Activated CD4-positive, alpha-beta memory T cell treated with anti-CD3 and anti-CD28 coated beads, Interleukin-2, amount 10 ng/mL, durations not matched to agents 7 days and 5 days (primary cell): ENCODE measurements around the gene RUNX1. TPM values are rescaled to one million over a fixed set of nuclear protein-coding genes. Genes with fewer than 3 reads are reported as not detected.
"Not testable (repeated sequence)": the region's sequence is repeated elsewhere in the genome, so short reads cannot be mapped to it uniquely, and the experiment has no call there.

ENCODE experiments used
- CTCF ChIA-PET: fragments of 350-600 bp; sonication (Branson Sonifier 250); formaldehyde crosslinking; loops from one replicate; lab custom pipeline; 2021; ENCODE audit warnings: antibody characterized with exemption, inconsistent platforms; lab: Charles Lee
- POLR2A ChIA-PET: fragments of 350-600 bp; sonication (Branson Sonifier 250); formaldehyde crosslinking; loops from one replicate; lab custom pipeline; 2021; ENCODE audit warnings: antibody characterized with exemption; lab: Charles Lee
- DNase-seq: peaks from one replicate; pipeline ENCODE4 v3.0.0-alpha.2; 2020
- H3K27ac Mint-ChIP-seq: one replicate; pipeline ENCODE4 v1.8.0; 2021; ENCODE audit warnings: mild to moderate bottlenecking, mixed read lengths
- H3K27me3 Mint-ChIP-seq: one replicate; pipeline ENCODE4 v1.8.0; 2021; ENCODE audit warnings: mixed read lengths
- H3K36me3 Mint-ChIP-seq: one replicate; pipeline ENCODE4 v1.8.0; 2021; ENCODE audit warnings: low read depth, mixed read lengths
- H3K4me1 Mint-ChIP-seq: one replicate; pipeline ENCODE4 v1.8.0; 2021; ENCODE audit warnings: mixed read lengths
- H3K4me3 Mint-ChIP-seq: one replicate; pipeline ENCODE4 v1.8.0; 2021; ENCODE audit warnings: mild to moderate bottlenecking, mixed read lengths
- H3K9me3 Mint-ChIP-seq: one replicate; pipeline ENCODE4 v1.8.0; 2021; ENCODE audit warnings: mixed read lengths
- total RNA-seq, 2 experiments: library from RNA; stranded (reverse); gene quantifications; one replicate each; pipeline ENCODE4 v1.2.3, GENCODE V29; 2021

RUNX1 gene
- total RNA-seq, 2 experiments from 2014 or later = 53.0 to 56.3 TPM

- no peak overlapping the region for H3K27ac Mint-ChIP-seq
- peaks cover 65% of the 10 kb centered on the region for H3K4me1 Mint-ChIP-seq
- ChIA-PET CTCF (interaction anchor here (1.0 kb wide), 1 partner anchor 71 kb away, joined by 3 read pairs; no protein-coding TSS in a partner anchor), POLR2A (interaction anchor here (0.9 to 1.7 kb wide), 5 partner anchors 19 to 71 kb away, joined by 3 to 9 read pairs (median 3); no protein-coding TSS in a partner anchor)
- no peak for DNase-seq
- H3K36me3 Mint-ChIP-seq = peaks cover 64% of the 10 kb centered on the region
- peaks cover 8% of the 10 kb centered on the region for H3K9me3 Mint-ChIP-seq
- no peak overlapping the region for H3K4me3 Mint-ChIP-seq
- H3K27me3 Mint-ChIP-seq = no peaks in the 10 kb centered on the region
Measured at GRCh38 chr21:34960687-34961086, 88.4 kb downstream of the RUNX1 start.

DNA sequence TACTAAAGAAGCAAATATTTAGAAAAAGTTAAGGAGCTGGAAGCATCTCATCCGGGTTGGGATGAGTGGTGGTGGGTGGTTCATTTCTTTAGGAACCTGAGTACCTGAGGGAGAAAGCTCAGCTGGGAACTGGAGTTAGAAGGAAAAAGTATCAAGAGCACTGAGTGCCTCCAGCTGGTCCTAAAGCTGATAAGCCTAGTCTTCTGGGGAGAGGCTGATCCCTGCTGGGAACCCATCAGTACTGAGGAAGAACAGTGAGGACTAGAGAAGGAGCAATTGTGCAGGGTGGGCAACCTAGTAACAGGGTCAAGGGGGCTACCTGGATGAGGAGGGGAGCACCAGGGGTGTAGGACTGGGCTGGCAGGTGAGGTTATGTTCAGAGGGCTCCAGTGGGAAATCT, 89.5 kb downstream of the RUNX1 start:
- Mint-ChIP-seq H3K36me3 (peaks cover 59% of the 10 kb centered on the region), H3K9me3 (peaks cover 8% of the 10 kb centered on the region), H3K4me3 (no peak overlapping the region), H3K27me3 (no peaks in the 10 kb centered on the region), H3K4me1 (peaks cover 57% of the 10 kb centered on the region), H3K27ac (no peak overlapping the region)
- POLR2A ChIA-PET = interaction anchor here (0.6 to 0.9 kb wide), 2 partner anchors 25 to 68 kb away, joined by 3 to 4 read pairs; no protein-coding TSS in a partner anchor
- DNase-seq = no peak
- CTCF ChIA-PET = interaction anchor here (1.3 kb wide), 1 partner anchor 13 kb away, joined by 3 read pairs; no protein-coding TSS in a partner anchor

DNA sequence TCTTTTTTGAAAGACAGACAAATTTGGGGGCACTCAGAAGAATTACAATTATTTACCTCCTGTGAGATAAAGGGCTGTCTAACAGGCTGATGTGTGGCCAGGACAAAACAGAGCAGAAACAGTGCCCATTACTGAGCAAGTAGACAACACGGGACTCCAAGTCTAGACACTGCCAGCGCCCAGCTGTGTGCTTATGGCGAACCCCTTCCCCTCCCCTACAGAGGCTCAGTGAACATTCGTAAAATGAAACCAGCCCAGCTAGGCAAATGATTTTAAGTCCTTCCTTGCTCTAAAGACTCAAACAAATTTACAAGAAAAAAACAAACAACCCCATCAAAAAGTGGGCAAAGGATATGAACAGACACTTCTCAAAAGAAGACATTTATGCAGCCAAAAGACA, 91.1 kb downstream of the RUNX1 start:
- ChIA-PET POLR2A (no interaction called here), CTCF (no interaction called here)
- Mint-ChIP-seq H3K4me3 (no peak overlapping the region), H3K27ac (no peak overlapping the region), H3K27me3 (no peaks in the 10 kb centered on the region), H3K36me3 (peaks cover 48% of the 10 kb centered on the region), H3K9me3 (peaks cover 8% of the 10 kb centered on the region), H3K4me1 (peaks cover 58% of the 10 kb centered on the region)
- DNase-seq = no peak

DNA sequence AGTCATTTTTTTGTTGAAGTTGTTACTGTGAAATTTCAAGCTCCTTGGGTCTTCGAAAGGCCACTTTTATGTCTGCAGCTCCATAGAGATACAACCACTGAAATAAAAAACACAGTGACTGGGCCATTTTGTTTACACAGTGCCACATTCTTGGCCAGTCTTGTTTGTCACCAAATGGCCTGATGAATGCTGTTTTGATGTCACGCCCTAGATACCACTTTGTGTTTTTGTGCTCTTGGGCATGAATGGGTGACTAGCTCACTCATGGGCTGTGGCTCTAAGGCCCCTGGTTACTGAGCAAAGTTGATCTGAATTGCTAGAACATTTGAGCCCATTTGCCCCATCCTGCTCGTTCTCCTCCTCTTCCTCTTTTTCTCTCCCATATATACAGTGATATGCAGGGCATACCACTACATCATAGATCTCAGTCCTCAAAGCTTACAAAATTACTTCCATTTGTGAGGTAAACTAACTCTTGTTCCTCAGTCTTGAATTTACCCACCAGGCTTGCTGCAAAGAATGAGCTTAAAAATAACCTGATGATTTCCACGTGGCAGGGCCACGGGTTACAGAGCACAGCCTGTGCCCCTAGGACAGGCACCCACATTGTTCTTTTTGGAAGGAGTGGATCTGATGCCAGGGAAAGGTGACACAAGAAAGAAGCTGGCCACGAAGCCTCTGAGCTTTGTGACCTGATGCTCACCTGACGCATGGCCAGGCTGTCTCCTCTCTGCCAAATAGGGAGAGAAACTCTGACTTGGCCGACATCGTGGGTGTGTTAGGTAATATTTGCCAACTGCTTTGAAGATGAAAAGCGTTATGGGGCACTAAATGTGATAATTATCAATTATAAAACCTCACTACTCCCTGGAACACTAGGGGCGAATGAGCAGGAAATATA, 92.4 kb downstream of the RUNX1 start:
- ChIA-PET POLR2A (interaction anchor here (0.7 to 1.3 kb wide), 3 partner anchors 10 to 269 kb away, joined by 3 to 4 read pairs (median 3); no protein-coding TSS in a partner anchor), CTCF (interaction anchor here (0.6 to 1.1 kb wide), 5 partner anchors 9 to 24 kb away, joined by 3 read pairs; no protein-coding TSS in a partner anchor)
- H3K4me1 Mint-ChIP-seq = peaks cover 53% of the 10 kb centered on the region
- H3K36me3 Mint-ChIP-seq = peaks cover 49% of the 10 kb centered on the region
- no peak for DNase-seq
- H3K27ac Mint-ChIP-seq = no peak overlapping the region
- no peaks in the 10 kb centered on the region for H3K27me3 Mint-ChIP-seq
- no peak overlapping the region for H3K4me3 Mint-ChIP-seq
- H3K9me3 Mint-ChIP-seq = peaks cover 8% of the 10 kb centered on the region

GRCh38 chr21:34953950-34954349, 95.2 kb downstream of the RUNX1 start:
- H3K27ac Mint-ChIP-seq = no peak overlapping the region
- H3K4me3 Mint-ChIP-seq = no peak overlapping the region
- peaks cover 53% of the 10 kb centered on the region for H3K4me1 Mint-ChIP-seq
- POLR2A ChIA-PET = interaction anchor here (1.1 to 3.2 kb wide), 8 partner anchors 9 to 72 kb away, joined by 3 to 15 read pairs (median 4); no protein-coding TSS in a partner anchor
- DNase-seq = no peak
- H3K9me3 Mint-ChIP-seq = peaks cover 8% of the 10 kb centered on the region
- H3K36me3 Mint-ChIP-seq = peaks cover 34% of the 10 kb centered on the region
- CTCF ChIA-PET = interaction anchor here (0.6 to 1.2 kb wide), 2 partner anchors 14 to 1592 kb away, joined by 4 read pairs; no protein-coding TSS in a partner anchor
- no peaks in the 10 kb centered on the region for H3K27me3 Mint-ChIP-seq

- CTCF ChIA-PET = interaction anchor here (1.5 kb wide), 1 partner anchor 17 kb away, joined by 3 read pairs; no protein-coding TSS in a partner anchor
- Mint-ChIP-seq H3K36me3 (peaks cover 31% of the 10 kb centered on the region), H3K4me3 (no peak overlapping the region), H3K27ac (no peak overlapping the region), H3K4me1 (peaks cover 54% of the 10 kb centered on the region), H3K9me3 (peaks cover 5% of the 10 kb centered on the region), H3K27me3 (no peaks in the 10 kb centered on the region)
- POLR2A ChIA-PET = interaction anchor here (0.6 to 3.2 kb wide), 8 partner anchors 10 to 94 kb away, joined by 3 to 15 read pairs (median 4); no protein-coding TSS in a partner anchor
- no peak for DNase-seq
Measured at GRCh38 chr21:34952701-34953100, 96.4 kb downstream of the RUNX1 start.

DNA sequence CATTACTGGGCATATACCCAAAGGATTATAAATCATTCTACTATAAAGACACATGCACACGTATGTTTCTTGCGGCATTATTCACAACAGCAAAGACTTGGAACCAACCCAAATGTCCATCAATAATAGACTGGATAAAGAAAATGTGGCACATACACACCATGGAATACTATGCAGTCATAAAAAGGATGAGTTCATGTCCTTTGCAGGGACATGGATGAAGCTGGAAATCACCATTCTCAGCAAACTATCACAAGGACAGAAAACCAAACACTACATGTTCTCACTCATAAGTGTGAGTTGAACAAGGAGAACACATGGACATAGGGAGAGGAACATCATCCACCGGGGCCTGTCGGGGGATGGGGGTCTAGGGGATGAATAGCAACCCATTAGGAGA, 97.2 kb downstream of the RUNX1 start:
- H3K36me3 Mint-ChIP-seq = peaks cover 30% of the 10 kb centered on the region
- POLR2A ChIA-PET = interaction anchor here (1.8 to 3.2 kb wide), 2 partner anchors 17 to 32 kb away, joined by 4 to 15 read pairs; no protein-coding TSS in a partner anchor
- not testable (repeated sequence) for H3K9me3 Mint-ChIP-seq, H3K4me3 Mint-ChIP-seq, H3K27me3 Mint-ChIP-seq, H3K27ac Mint-ChIP-seq, DNase-seq
- H3K4me1 Mint-ChIP-seq = peaks cover 58% of the 10 kb centered on the region
- CTCF ChIA-PET = interaction anchor here (1.5 kb wide), 1 partner anchor 16 kb away, joined by 3 read pairs; no protein-coding TSS in a partner anchor

GRCh38 chr21:34950980-34951379, 98.1 kb downstream of the RUNX1 start:
- no peaks in the 10 kb centered on the region for H3K27me3 Mint-ChIP-seq
- POLR2A ChIA-PET = interaction anchor here (0.9 to 1.5 kb wide), 4 partner anchors 9 to 61 kb away, joined by 3 to 8 read pairs (median 3); no protein-coding TSS in a partner anchor
- H3K9me3 Mint-ChIP-seq = peaks cover 2% of the 10 kb centered on the region
- DNase-seq = no peak
- CTCF ChIA-PET = interaction anchor here (0.8 kb wide), 1 partner anchor 25 kb away, joined by 3 read pairs; no protein-coding TSS in a partner anchor
- no peak overlapping the region for H3K27ac Mint-ChIP-seq
- peaks cover 63% of the 10 kb centered on the region for H3K4me1 Mint-ChIP-seq
- H3K4me3 Mint-ChIP-seq = no peak overlapping the region
- peaks cover 25% of the 10 kb centered on the region for H3K36me3 Mint-ChIP-seq

- Mint-ChIP-seq H3K9me3 (no peaks in the 10 kb centered on the region), H3K36me3 (peaks cover 24% of the 10 kb centered on the region), H3K27ac (no peak overlapping the region), H3K4me3 (no peak overlapping the region), H3K27me3 (no peaks in the 10 kb centered on the region), H3K4me1 (peaks cover 70% of the 10 kb centered on the region)
- POLR2A ChIA-PET = interaction anchor here (1.4 to 3.3 kb wide), 3 partner anchors 8 to 98 kb away, joined by 3 to 13 read pairs (median 8); no protein-coding TSS in a partner anchor
- DNase-seq = no peak
- CTCF ChIA-PET = no interaction called here
Measured at GRCh38 chr21:34949499-34949898, 99.6 kb downstream of the RUNX1 start.

DNA sequence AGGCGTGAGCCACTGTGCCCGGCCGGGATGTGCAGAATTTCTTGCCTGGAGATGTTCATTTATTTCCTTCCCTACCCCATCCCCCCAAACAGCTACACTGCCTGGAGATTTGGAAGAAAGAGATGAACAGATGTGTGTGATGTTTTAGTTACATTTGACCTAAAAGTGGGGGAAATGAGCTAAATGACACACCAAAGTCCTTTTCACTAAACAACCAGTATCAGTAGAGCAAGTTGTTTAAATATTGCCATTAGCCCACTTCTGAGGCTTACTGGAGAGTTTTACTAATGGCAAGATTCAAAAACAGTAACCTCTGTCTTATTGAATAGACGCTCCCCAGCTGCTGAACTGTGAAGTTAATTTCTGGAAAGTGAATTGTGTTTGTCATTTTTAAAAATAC, 100.1 kb downstream of the RUNX1 start:
- Mint-ChIP-seq H3K36me3 (peaks cover 24% of the 10 kb centered on the region), H3K4me1 (peaks cover 71% of the 10 kb centered on the region), H3K27me3 (no peaks in the 10 kb centered on the region), H3K27ac (no peak overlapping the region), H3K4me3 (no peak overlapping the region), H3K9me3 (no peaks in the 10 kb centered on the region)
- DNase-seq = no peak
- ChIA-PET CTCF (no interaction called here), POLR2A (interaction anchor here (1.1 to 3.3 kb wide), 2 partner anchors 14 to 99 kb away, joined by 4 to 13 read pairs; no protein-coding TSS in a partner anchor)

GRCh38 chr21:34948157-34948556, 100.9 kb downstream of the RUNX1 start:
- ChIA-PET CTCF (interaction anchor here (1.6 to 1.7 kb wide), 2 partner anchors 8 to 36 kb away, joined by 3 to 6 read pairs; no protein-coding TSS in a partner anchor), POLR2A (interaction anchor here (1.1 to 3.3 kb wide), 3 partner anchors 13 to 99 kb away, joined by 3 to 13 read pairs (median 4); no protein-coding TSS in a partner anchor)
- Mint-ChIP-seq H3K36me3 (peaks cover 25% of the 10 kb centered on the region), H3K4me3 (no peak overlapping the region), H3K4me1 (peaks cover 73% of the 10 kb centered on the region), H3K27me3 (no peaks in the 10 kb centered on the region), H3K9me3 (no peaks in the 10 kb centered on the region), H3K27ac (no peak overlapping the region)
- DNase-seq = no peak

- Mint-ChIP-seq H3K27me3 (no peaks in the 10 kb centered on the region), H3K4me1 (peaks cover 77% of the 10 kb centered on the region), H3K27ac (no peak overlapping the region), H3K36me3 (peaks cover 27% of the 10 kb centered on the region), H3K4me3 (no peak overlapping the region), H3K9me3 (no peaks in the 10 kb centered on the region)
- ChIA-PET POLR2A (interaction anchor here (0.8 to 3.3 kb wide), 13 partner anchors 10 to 101 kb away, joined by 3 to 13 read pairs (median 4); no protein-coding TSS in a partner anchor), CTCF (interaction anchor here (0.6 to 1.7 kb wide), 11 partner anchors 9 to 1470 kb away, joined by 3 to 6 read pairs (median 3); no protein-coding TSS in a partner anchor)
- no peak for DNase-seq
Measured at GRCh38 chr21:34946916-34947534, 102.1 kb downstream of the RUNX1 start.
